Erythroblast (primary cell): Measurements from ENCODE around the gene GOLGA2.
A peak's percentile ranks its signal among the peaks of the same experiment; 100 is the strongest.

Source experiments
- DNase-seq, 2 experiments: peaks; one replicate each; lab custom pipeline; 2025; lab: John Stamatoyannopoulos, UW
- GATA1 ChIP-seq: IDR thresholded peaks from 2 replicates; pipeline ENCODE4 v1.6.1; 2011; ENCODE audit warnings: low read depth, mild to moderate bottlenecking, control low read depth, low read length, moderate library complexity
- POLR2A ChIP-seq: IDR thresholded peaks from 2 replicates; pipeline ENCODE4 v1.6.1; 2011; ENCODE audit warnings: mild to moderate bottlenecking, low read length

GOLGA2 gene

GRCh38 chr9:128226412-128226801 is 49.4 kb downstream of the GOLGA2 start:
- no peak for TF ChIP-seq GATA1
- no peak for TF ChIP-seq POLR2A
- DNase-seq, result no peak

DNA sequence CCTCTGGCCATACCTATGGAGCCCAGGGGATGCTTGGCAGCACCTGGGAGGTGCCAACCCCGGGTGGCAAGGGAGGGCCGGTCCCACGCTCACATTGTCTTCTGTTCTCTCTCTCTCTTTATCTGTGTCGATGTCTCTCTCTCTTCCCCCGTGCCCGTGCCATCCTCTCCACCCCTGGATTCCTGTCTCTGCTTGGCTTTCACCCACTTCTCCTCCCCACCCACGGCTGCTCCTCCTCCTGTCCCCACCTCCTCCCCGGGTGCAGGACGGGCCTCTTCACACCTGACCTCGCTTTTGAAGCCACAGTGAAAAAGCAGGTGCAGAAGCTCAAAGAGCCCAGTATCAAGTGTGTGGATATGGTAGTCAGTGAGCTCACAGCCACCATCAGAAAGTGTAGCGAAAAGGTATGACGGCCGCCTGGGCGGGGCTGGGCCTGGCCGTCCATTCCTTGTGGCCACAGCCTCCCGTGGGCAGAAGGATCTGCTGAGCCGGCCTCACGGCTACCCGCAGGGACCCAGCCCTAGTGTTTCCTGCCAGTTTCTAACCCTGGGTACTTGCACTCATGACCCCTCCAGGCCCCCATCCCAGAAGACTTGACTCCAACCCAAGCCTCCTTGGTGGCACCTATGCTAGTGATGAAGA is 49.9 kb downstream of the GOLGA2 start:
- DNase-seq, result no peak
- TF ChIP-seq POLR2A (no peak), GATA1 (no peak)

DNA sequence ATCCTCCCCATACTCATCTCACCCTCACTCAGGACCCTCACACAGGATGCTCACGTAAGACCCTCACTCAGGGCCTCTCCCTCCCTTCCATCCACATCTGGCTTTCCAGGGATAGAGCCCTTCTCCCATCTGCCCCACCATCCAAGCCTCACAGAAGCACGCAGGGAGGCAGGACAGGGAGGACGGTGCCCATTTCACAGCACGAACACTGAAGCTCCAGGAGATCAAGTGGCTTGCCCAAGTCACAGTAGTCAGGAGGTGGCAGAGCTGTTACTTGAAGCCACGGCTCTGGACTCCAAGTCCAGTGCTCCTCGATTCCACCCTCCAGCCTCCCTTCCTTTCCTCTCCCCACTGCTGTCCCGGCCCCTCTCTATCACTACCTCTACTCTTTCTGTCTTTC is 50.9 kb downstream of the GOLGA2 start:
- TF ChIP-seq GATA1 (no peak), POLR2A (no peak)
- DNase-seq, result no peak

- TF ChIP-seq GATA1, result no peak
- no peak for TF ChIP-seq POLR2A
- no peak for DNase-seq
These were observed 52.7 kb downstream of the GOLGA2 start for GRCh38 chr9:128222880-128223670.

- TF ChIP-seq POLR2A, result no peak
- no peak for DNase-seq
These were observed 53.8 kb downstream of the GOLGA2 start for GRCh38 chr9:128222026-128222425.

DNA sequence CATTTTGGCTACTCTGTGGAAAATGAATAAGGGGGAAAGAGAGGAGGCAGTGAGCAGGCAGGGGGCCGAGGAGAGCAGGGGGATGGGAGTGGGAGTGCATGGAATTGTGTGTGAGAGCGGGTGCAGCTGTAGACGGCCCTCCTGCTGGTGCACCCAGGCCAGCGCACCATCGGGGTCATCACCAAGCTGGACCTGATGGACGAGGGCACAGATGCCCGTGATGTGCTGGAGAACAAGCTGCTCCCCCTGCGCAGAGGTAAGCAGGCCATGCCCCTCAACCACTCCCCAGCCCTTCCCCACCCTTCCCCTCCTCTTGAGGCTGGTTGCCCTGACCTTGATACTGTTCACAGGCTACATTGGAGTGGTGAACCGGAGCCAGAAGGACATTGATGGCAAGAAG is 56.0 kb downstream of the GOLGA2 start:
- no peak for TF ChIP-seq GATA1
- no peak for TF ChIP-seq POLR2A
- no peak for DNase-seq

DNA sequence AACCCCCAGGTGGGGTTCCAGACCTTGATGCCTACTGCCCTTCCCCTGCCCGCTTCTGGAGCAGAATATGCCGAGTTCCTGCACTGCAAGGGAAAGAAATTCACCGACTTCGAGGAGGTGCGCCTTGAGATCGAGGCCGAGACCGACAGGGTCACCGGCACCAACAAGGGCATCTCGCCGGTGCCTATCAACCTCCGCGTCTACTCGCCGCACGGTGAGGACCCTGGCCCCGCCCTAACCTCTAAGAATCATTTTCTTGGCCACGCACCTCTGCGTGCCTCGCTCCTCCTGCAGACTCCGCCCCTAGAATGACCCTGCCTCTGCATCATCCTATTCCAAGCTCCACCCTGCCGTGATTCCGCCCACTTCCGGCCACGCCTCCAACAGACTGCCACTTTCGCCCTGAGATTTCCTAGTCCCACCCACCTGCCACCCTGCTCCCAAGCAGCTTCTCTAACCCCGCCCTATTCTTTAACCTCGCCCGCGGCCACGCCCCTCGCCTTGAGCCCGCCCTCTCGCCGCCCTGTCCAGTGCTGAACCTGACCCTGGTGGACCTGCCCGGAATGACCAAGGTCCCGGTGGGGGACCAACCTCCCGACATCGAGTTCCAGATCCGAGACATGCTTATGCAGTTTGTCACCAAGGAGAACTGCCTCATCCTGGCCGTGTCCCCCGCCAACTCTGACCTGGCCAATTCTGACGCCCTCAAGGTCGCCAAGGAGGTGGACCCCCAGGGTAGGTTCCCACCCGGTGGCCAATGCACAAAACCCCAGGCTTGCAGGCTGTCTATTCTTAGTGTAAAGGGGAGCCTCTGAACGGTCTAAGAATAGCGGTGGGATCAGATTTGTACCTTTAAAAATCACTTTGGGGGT is 57.1 kb downstream of the GOLGA2 start:
- TF ChIP-seq GATA1 (no peak), POLR2A (no peak)
- peak; percentile 91 to 93 for DNase-seq

GRCh38 chr9:128218172-128218517 is 57.7 kb downstream of the GOLGA2 start:
- DNase-seq, result no peak
- no peak for TF ChIP-seq GATA1
- no peak for TF ChIP-seq POLR2A

DNA sequence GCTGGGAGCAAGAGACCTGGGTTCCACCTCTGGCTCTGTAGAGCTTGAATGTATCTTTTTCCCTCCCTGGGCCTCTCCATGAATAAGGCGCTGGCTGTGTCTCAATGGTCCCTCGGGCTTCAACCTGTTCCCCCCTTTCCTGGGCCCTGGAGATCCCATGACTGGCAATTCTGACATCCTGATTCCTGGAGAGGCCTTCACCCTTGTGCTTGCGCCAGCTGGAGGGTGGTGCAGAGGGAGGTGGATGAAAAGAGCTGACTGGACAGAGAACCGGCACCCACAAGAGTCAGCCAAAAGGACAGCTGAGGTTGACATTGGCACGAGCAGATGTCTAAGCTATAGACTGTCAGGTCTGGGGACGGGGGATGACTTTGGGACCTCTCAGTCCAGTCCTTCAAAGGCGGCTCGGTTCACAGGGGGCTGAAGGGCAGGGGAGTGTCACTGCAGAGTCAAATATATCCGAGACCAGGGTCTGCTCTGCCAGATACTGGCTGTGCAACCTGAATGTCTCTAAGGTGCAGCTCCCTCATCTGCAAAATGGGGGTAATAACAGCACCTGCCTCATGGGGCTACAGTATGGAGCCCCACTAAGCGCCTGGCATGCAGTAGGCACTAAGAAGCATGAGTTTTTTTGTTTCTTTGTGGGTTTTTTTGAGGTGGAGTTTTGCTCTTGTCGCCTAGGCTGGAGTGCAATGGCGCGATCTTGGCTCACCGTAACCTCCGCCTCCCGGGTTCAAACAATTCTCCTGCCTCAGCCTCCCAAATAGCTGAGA is 58.8 kb downstream of the GOLGA2 start:
- DNase-seq, result no peak
- TF ChIP-seq GATA1, result no peak
- TF ChIP-seq POLR2A, result no peak

GRCh38 chr9:128215491-128216409 is 60.1 kb downstream of the GOLGA2 start:
- DNase-seq, result no peak
- TF ChIP-seq GATA1 (no peak), POLR2A (no peak)

DNA sequence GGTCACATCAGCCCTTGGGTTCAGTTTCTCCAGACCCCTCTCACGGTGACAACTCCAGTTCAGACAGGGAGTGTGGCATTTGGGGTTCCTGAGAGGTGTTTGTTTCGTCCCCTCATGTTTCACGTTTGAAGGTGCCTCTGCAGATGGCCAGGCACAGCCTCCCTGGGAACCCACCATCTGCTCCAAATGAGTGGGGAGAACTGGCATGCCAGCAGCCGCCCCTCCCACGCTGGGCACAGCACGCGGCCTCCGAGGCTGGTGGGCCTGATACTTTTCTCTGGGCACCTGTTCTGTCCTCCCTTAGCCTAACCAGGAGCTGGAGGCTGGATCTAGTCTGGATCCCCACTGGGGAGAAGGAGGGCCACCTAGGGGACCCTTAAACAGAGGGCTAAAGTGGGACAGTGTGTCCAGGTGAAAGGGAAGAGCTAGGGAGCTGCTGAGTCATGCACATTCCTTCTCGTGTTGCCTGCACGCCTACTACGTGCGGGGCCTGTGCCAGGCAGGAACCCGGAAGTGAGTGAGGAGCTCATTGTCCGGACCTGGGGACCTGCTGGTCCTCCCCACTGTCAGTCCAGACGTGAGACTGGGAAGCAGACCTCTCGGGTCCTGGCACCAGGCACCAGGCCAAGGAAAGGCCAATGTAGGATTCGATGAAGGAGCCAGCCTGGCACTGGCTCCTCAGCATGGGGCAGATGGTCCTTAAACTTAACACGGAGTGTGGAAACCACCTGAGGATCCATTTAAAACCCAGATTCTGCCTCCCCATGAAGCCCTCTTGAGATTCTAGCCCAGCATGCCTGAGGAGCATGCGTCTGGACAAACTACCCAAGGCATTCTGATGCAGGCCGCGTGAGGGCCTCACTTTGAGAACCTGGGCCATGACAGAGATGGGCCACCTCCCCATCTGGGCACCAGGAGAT is 61.0 kb downstream of the GOLGA2 start:
- TF ChIP-seq GATA1, result no peak
- no peak for TF ChIP-seq POLR2A
- DNase-seq, result no peak
